Lower leg skin (tissue), 3 donors: ENCODE measurements around the gene TRUB2.

ENCODE experiments used
- CTCF ChIP-seq, 3 donors: fragments of 450-650 bp; IDR thresholded peaks; one replicate each; pipeline ENCODE4 v1.5.1; 2016; ENCODE audit warnings: antibody characterized with exemption in 3 of 3, mild to moderate bottlenecking in 3 of 3, moderate library complexity in 2 of 3
- POLR2A ChIP-seq, 2 donors: fragments of 450-650 bp; IDR thresholded peaks; one replicate each; pipeline ENCODE4 v1.6.1; 2016 to 2017; ENCODE audit warnings: antibody characterized with exemption in 2 of 2, mild to moderate bottlenecking in 1 of 2, moderate library complexity in 1 of 2

- no peak for TF ChIP-seq CTCF (IDR thresholded peaks at IDR 0.05)
- TF ChIP-seq POLR2A (IDR thresholded peaks at IDR 0.05): no peak
Observed at GRCh38 chr9:128314697-128315096, 7.5 kb downstream of the TRUB2 start.
